GM12874 (cell line): ENCODE measurements around the gene DNMT1.

Experiments used
- CTCF ChIP-seq: IDR thresholded peaks from 2 replicates; pipeline ENCODE4 v1.5.1; 2011; ENCODE audit warnings: low read depth, mild to moderate bottlenecking, control low read depth, low read length, moderate library complexity; ENCODE audit not compliant: insufficient read depth

DNMT1 gene

GRCh38 chr19:10087296-10088061, 107.3 kb downstream of the DNMT1 start:
- TF ChIP-seq CTCF: no peak

DNA sequence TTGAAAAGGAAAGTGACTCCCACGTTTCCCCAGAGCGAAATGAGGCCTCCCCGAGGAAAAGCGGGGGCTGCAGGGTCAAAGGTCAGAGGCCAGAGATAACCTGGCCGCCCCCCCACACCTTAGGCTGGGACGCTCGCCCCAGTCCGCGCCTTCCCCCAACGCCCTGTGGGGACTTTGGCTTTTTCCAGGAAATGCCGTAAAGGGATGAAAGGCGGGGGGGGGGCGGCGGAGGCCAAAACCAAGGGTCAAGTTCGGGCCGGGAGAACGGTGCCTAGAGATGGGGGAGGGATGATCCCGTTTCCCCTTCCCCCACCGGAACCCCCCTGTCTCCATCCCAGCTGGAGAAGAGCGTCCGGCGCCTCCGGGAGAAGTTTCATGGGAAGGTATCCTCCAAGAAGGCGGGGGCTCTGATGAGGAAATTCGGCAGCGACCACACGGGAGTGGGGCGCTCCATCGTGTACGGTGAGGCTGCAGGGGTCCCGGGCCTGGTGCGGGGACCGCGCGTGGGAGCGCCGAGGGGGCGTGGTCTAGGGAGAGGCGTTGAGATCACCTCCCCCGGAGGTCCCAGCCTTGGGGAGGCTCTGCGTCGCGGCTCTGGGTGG, 108.1 kb downstream of the DNMT1 start:
- TF ChIP-seq CTCF: no peak

DNA sequence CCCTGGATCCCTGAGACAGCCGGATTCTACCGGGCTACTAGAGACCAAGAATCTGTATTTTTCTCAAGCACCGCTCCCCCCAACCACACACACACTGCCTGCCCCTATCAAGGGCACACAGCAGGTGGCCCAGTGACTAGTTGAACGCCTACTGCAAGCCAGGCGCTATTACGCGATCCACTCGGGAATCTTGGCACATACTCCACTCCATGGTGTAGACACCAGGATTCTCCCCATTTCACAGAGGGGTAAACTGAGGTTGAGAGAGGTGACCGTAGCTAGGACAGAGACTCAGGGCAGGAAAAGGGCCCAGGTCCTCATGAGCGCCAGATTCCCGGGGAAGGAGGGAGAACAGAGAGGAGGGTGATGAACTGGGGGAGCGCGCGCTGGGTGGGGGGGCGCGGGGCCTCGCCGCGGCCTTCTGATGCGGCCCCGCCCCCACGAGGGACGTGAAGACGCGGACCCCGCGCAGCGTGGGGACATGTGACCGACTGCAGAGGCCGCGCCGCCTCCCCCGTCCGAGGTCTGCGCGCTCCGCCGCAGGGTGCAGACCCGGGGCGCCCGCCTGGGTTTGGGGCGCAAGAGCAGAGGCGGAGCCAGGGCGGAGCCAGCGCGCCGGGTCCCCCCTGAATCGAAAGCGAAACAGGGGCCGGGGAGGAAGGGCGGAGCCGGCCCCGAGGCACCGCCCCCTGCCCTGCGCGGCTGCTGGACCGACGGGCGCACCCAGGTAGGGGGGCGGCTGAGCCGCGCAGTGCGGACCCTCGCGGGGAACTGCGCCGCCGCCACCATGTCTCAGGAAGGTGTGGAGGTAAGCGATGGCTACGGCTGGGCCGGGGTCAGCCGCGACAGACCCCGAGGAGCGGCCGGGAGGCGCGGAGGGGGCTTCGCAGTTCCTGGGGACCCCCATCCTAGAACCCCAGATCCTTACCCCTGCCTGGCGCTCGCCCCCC, 108.8 kb downstream of the DNMT1 start, which contains the start of gene SHFL:
SHFL (plus strand) TSS at position 677 of the 950 bp plus-strand sequence; CDS start at position 788, 111 bp downstream.
- no peak for TF ChIP-seq CTCF

GRCh38 chr19:10084803-10085202, 110.0 kb downstream of the DNMT1 start:
- TF ChIP-seq CTCF: no peak

DNA sequence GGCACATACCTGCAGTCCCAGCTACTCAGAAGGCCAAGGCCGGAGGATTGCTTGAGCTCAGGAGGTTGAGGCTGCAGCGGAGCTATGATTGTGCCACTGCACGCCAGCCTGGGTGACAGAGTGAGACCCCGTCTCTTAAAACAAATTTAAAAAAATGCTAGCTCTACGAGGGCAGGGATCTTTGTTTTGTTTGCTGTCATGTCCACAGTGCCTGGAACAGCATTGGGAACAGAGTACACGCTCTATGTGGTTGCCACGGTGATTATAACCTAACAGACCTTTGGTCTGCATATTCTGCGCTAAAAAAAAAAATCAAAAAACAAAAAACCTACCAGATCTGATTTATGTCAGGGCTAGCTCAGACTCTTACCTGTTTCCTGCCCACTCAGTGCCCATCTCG, 110.8 kb downstream of the DNMT1 start:
- TF ChIP-seq CTCF: no peak
